Measurements from ENCODE around the gene ZNF362. TPM values are rescaled to one million over a fixed set of nuclear protein-coding genes. Genes with fewer than 3 reads are reported as not detected.
A peak's percentile ranks its signal among the peaks of the same experiment; 100 is the strongest.

Gene ZNF362
- total RNA-seq, 4 donors from 2014 or later, result 20.7 to 44.1 (median 26.7) TPM

- no peaks in the 10 kb centered on the region for H3K9me3 ChIP-seq
- WGBS, 2 donors, result 6 to 14% methylated on average over 2 of the region's 2 CpGs
- DNase-seq, result peak; percentile 63 to 66
- peaks cover 91 to 100% of the 10 kb centered on the region in 2 donors for H3K4me1 ChIP-seq
- peak overlapping the region; percentile 88 to 95 (median 94) for H3K27ac ChIP-seq
- intact Hi-C loops (cut with DNase I), result no loop called here
- TF ChIP-seq CTCF (IDR thresholded peaks at IDR 0.05) (no peak), POLR2A (IDR thresholded peaks at IDR 0.05) (no peak)
- no peaks in the 10 kb centered on the region for H3K36me3 ChIP-seq
- no peak overlapping the region for H3K4me3 ChIP-seq (replicated peaks in 1 of 3)
- no peaks in the 10 kb centered on the region for H3K27me3 ChIP-seq
These were observed 83.1 kb downstream of the ZNF362 start for GRCh38 chr1:33339413-33339812.

- TF ChIP-seq CTCF (IDR thresholded peaks at IDR 0.05) (no peak), POLR2A (IDR thresholded peaks at IDR 0.05) (no peak)
- no peak for DNase-seq
- 59 to 66% methylated on average over 6 of the region's 6 CpGs for WGBS, 2 donors
- H3K4me1 ChIP-seq, result peaks cover 97 to 100% of the 10 kb centered on the region in 2 donors
- intact Hi-C loops (cut with DNase I), result no loop called here
- H3K27me3 ChIP-seq, result no peaks in the 10 kb centered on the region
- no peaks in the 10 kb centered on the region for H3K36me3 ChIP-seq
- H3K4me3 ChIP-seq (replicated peaks in 1 of 3), result no peak overlapping the region
- H3K27ac ChIP-seq, result peak overlapping the region; percentile 94 to 95 (median 94)
- no peaks in the 10 kb centered on the region for H3K9me3 ChIP-seq
These were observed 84.9 kb downstream of the ZNF362 start for GRCh38 chr1:33341190-33341589.

- intact Hi-C loops (cut with DNase I), result no loop called here
- H3K4me1 ChIP-seq, result peaks cover 97 to 100% of the 10 kb centered on the region in 2 donors
- TF ChIP-seq CTCF (IDR thresholded peaks at IDR 0.05) (peak in 1 of 6 experiments; percentile 20), POLR2A (IDR thresholded peaks at IDR 0.05) (peak in 1 of 2 donors; percentile 35)
- H3K27ac ChIP-seq, result peak overlapping the region; percentile 94 to 95 (median 94)
- no peaks in the 10 kb centered on the region for H3K9me3 ChIP-seq
- H3K36me3 ChIP-seq, result no peaks in the 10 kb centered on the region
- 8 to 15% methylated on average over 5 to 7 of the region's 7 CpGs for WGBS, 2 donors
- H3K4me3 ChIP-seq (replicated peaks in 1 of 3), result no peak overlapping the region
- H3K27me3 ChIP-seq, result no peaks in the 10 kb centered on the region
- DNase-seq, result peak; percentile 88 to 91
These were observed 85.9 kb downstream of the ZNF362 start for GRCh38 chr1:33342041-33342723.

GRCh38 chr1:33343539-33343938, 87.2 kb downstream of the ZNF362 start:
- H3K27ac ChIP-seq, result peak overlapping the region; percentile 94 to 95 (median 94)
- H3K4me1 ChIP-seq, result peaks cover 93 to 96% of the 10 kb centered on the region in 2 donors
- H3K4me3 ChIP-seq (replicated peaks in 1 of 3), result no peak overlapping the region
- TF ChIP-seq POLR2A (IDR thresholded peaks at IDR 0.05), result no peak
- TF ChIP-seq CTCF (IDR thresholded peaks at IDR 0.05), result no peak
- WGBS, 2 donors, result 44 to 51% methylated on average over 5 of the region's 5 CpGs
- no peaks in the 10 kb centered on the region for H3K9me3 ChIP-seq
- intact Hi-C loops (cut with DNase I), result no loop called here
- no peaks in the 10 kb centered on the region for H3K27me3 ChIP-seq
- H3K36me3 ChIP-seq, result no peaks in the 10 kb centered on the region
- DNase-seq, result no peak

GRCh38 chr1:33344896-33345560, 88.7 kb downstream of the ZNF362 start:
- Histone ChIP-seq H3K4me3 (replicated peaks in 1 of 3) (no peak overlapping the region), H3K4me1 (peaks cover 78 to 81% of the 10 kb centered on the region in 2 donors), H3K27me3 (no peaks in the 10 kb centered on the region), H3K36me3 (no peaks in the 10 kb centered on the region), H3K27ac (peak overlapping the region; percentile 94 to 96 (median 95)), H3K9me3 (no peaks in the 10 kb centered on the region)
- WGBS, 2 donors, result 40 to 47% methylated on average over 2 of the region's 2 CpGs
- DNase-seq, result no peak
- TF ChIP-seq CTCF (IDR thresholded peaks at IDR 0.05), result no peak
- no peak for TF ChIP-seq POLR2A (IDR thresholded peaks at IDR 0.05)
- intact Hi-C loops (cut with DNase I), result no loop called here

Data from thyroid gland (tissue), 4 donors.